ENCODE measurements around the gene APOBEC3A.
A peak's percentile ranks its signal among the peaks of the same experiment; 100 is the strongest.
"Not testable (repeated sequence)": the region's sequence is repeated elsewhere in the genome, so short reads cannot be mapped to it uniquely, and the experiment has no call there.

The APOBEC3A gene

DNA sequence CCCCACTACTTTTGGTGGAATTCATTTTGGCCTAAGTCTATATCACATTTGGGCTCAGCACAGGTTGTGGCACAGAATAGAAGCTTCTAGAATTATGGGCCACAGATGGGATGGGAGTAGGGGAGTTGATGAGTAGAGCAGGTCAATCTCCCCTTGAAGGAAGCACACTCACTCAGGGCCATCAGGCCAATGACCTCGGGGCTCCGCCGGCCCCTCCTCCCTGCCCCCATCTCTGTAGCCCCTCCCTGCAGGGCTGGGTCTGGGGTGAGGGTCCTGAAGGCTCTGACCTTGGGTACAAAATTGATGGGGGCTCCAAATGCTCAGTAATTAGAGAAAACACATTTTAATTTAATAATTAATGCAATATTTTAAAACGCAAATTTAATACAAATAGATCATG is 3.3 kb downstream of the APOBEC3A start:
- DNase-seq, result not testable (repeated sequence)

DNA sequence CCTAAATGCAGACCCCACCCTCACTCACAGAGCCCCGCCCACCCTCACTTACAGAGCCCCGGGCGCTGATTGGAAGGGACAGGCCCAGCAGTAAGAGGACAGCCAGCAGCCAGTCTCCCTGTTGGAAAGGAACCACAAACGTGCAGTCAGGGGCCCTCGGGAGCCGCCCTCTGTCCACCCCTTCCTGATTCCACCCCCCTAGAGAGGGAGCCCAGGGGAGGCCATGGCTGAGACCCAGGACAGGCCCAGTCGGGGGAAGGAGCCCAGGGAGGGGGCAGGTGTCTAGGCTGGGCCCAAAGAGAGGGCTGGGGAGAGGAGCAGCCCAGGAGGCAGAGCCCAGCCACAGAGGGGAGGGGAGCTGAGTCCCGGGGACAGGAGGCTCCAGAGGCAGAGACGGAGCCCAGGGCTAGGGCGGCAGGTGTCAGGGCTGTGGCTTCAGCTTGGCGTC is 5.9 kb downstream of the APOBEC3A start:
- DNase-seq, result peak; percentile 18

DNA sequence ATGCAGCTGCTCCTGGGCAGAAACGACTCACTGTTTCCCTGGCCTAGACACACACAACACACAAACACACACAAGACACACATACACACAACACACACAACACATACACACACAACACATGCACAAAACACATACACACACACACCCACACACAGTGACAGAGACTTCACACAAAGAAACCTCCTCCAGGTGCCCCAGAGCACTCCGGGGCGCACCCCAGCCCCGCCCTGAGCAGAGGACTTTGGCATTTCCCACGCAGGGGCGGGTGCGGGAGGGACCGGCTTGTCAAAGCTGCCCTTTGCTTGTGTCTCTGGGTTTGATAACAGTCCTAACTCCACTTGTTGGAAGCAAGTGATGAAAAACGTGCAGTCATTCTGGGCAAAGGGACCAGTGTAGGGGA is 6.5 kb downstream of the APOBEC3A start:
- no peak for DNase-seq

DNA sequence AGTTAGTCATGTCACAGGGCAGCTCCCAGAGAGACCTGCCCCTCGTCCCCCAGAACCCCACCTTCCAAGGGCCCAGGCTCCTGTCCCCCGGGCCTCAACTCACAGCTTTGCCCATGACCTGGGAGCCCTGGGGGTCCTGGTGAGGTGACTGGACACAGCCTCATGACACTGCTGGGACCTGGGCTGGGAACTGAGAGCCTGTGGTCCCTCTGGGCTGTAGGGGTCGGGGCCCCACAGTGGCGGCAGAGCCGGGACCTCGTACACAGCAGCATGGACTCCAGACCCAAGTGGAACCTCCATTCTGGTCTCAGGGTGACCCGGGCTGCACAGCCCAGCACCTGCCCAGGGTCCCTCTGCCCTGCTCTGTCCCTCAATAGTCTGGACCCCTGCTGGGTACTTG is 6.9 kb downstream of the APOBEC3A start:
- DNase-seq, result no peak

DNA sequence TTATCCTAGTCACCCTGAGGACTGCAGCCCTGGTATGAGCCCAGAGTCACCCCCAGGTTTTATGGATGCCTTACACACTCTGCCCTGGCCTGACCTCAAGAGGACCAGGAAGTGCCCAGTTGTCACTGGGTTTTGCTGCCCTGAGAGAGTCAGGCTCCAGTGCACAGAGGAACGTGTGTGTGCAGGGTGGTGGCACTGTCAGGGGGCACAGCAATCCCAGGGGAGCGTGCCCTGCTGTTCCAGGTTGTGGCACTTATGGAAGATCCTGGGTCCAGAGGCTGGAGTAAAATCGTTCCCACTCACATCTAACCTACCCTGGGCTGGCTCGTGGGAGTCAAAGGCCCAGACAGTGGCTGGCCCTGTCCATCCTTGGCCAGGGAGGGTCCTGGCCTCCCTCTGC is 7.6 kb downstream of the APOBEC3A start:
- DNase-seq, result no peak

DNA sequence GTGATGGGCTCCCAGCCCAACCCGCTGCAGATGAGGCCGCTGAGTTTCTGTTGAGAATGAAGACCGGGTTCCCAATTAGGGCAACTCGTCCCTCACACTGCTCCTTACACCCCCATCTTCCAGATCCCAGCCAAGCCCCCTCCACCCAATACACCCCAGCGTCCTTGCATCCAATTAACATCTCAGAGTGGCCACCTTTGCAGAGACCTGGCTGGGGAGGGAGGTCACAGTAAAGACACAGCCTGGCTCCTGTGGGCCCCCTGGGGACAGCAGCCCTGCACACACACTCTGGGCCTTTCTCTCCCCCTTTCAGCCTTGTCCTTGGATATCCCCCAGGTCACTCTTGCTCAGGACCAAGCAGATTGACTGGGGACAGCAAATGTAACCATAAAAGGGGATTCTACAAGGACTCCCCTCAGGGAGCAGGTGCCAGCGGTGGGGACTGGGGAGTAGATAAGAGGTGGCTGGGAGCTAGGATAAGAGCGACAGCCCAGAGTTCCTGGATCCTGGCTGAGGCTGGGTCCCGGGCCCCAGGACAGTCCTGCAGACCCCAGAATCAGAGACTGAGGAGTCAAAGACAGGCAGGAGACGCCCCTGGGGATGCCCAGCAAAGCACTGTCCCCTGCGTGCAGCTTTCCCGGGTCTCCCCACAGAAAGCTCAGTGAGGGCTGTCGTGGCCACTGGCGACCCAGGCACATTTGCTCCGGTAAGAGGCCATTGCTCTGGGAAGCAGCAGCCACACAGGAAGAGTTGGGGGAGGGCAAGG is 8.4 kb downstream of the APOBEC3A start:
- DNase-seq, result no peak

DNA sequence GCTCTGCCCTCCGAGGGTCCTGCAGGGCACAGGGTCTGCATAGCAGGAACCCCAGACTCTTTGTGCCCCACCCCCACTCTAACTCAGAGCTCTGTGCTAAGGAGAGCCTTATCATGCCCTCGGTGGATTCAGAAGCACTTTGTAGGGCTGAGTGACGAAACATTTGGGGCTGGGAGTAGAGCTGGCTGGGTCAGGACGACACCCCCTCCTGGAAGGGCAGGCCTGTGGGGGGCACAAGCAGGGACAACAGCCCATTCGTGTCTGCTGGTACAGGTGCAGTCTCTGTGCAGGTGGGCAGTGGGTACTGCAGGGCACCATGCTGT is 8.9 kb downstream of the APOBEC3A start:
- DNase-seq, result no peak

DNA sequence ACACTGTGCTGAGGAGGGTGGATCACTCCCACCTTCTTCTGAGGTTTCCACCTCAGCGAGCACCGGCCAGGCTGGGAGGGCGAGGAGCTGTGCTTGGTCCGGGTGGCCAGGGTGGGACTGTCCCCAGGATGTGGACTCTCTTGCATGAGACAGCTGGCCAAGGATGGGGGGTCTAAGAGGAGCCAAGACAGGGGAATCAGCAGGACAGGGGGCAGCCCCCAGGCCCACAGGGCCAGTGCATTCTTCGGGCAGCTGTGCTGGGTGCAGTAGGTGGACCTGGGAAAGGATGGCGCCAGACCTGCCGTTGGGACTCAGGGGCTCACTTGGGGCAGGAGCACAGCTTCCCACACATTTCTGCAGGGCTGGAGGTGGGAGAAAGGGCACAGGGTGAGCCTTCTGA is 9.5 kb downstream of the APOBEC3A start:
- DNase-seq, result no peak

DNA sequence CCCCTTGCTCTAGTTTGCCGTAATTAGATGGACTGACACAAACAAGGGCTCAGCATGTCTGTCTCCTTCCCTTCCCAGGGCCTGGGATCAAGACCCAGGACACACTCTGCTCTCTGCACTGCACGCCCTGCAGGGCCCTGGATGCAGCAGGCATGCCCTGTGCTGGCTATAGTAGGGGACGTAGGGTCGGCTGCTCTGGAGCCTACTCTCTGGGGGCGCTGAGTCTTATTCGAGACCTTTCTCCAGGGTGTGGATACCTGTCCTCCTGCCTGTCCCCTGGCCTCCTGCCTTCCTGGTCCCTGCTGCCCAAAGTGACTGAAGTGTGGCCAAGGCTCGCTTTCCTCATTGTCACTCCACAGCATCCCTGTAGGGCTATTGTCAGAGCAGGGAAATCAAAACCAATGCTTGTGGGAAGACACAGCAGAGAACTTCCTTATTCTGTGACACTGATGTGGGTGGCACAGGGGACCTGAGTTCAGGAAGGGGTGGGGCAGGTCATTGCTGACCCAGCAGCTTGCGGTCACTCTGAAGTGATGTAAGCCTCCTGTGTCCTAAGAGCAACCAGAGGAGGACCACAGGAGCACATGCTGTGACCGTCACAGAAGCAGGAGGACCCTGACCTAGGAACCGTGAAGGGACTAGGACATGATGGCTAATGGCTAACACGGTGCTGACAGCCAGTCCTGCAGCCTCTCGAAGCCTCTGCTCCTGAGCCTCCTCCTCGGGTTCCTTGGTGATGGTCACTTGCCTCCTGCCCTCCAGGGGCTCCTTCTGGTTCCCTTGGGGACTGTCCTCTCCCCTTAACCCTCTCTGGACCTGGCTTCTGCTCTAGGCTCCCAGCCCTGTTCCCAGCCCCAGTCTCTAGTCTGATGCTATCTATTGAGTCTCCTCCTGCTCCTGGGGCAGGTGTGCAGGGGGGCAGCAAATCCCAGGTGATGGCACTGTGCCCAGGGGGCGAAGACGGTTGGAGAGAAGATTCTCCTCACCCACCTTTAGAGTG is 10.3 kb downstream of the APOBEC3A start:
- no peak for DNase-seq

DNA sequence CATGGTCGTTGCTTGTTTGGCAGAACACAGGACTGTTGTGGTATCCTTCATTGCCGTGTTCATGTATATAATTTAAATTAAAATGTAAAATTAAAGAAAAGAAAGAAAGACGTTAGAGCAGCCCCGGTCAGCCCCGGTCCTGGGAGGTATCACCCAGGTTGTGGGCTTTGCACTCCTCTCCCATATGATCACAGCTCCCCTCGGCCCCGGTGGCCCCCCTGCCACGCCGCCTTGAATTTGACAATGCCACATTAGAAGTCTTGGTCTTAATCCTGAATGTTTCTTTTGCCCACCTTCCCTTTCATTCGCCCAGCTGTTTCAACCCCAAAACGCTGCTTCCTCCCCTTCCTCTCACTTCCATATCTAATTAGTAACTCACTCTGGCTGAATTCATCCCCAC is 11.4 kb downstream of the APOBEC3A start:
- no peak for DNase-seq

DNA sequence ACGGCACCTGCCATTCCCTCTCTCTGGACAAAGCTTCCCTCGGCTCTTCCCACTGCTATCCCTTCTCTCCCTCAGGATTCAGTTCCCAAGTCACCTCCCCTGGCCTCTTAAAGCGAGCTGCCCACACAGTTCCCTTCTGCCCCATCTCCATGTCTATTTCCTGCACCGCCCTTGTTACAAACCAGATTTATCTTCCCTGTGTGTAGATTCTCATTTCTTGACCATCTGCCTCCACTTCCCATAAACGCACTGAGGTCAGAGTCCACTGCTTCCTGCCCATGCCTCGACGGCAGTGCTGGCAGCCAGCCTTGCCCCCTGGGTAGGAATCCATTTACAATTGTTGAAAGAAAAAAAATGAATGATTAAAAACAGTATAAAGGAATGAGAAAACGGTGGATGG is 13.1 kb downstream of the APOBEC3A start:
- no peak for DNase-seq

DNA sequence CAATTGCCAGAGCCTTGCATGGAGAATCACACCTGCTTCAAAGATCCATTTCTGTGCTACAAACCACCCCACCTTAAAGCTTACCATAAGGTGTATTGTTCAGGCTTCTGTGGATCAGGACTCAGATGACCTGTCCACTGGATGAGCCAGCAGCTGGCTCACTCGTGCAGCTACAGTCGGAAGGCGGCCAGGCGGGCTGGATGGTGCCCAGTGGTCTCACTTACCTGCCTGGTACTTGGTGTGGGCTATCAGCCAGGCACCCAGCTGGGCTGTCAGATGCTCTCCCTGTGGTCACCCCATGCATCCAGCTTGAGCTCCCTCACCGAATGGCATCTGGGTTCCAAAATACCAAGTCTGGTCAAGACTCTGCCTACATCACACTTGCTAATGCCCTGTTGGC is 13.8 kb downstream of the APOBEC3A start:
- DNase-seq, result no peak

DNA sequence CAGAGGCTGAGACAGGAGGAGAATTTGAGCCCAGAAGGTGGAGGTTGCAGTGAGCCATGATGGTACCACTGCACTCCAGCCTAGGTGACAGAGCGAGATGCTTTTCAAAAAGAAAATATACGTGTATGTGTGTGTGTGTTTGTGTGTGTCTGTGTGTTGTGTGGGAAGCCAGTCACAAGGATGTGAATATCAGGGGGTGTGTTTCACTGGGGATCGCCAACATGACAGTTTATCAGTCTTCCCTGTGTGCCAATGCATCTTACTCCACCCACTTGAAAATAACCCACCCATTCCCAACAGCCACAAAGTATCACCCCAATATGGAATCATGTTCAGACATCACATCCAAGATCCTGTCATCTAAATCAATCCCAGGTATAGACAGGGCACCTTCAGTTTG is 14.4 kb downstream of the APOBEC3A start:
- no peak for DNase-seq

DNA sequence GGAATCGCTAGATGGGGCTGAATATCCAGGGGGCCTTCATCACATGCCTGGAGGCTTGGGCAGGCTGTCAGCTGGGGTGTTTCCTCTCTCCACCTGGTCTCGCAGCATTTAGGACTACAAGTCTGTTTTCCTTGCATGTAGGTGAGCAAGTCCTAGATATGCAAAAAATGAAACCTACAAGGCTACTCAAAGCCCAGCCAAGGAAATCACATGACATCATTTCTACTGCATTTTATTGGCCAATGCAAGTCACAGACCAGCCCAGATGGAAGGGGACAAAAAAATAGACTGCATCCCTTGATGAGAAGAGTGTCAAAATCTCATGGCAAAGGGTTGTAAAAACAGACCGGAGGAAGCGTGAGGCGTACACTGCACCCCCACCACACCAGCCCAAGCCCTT is 15.1 kb downstream of the APOBEC3A start:
- no peak for DNase-seq

DNA sequence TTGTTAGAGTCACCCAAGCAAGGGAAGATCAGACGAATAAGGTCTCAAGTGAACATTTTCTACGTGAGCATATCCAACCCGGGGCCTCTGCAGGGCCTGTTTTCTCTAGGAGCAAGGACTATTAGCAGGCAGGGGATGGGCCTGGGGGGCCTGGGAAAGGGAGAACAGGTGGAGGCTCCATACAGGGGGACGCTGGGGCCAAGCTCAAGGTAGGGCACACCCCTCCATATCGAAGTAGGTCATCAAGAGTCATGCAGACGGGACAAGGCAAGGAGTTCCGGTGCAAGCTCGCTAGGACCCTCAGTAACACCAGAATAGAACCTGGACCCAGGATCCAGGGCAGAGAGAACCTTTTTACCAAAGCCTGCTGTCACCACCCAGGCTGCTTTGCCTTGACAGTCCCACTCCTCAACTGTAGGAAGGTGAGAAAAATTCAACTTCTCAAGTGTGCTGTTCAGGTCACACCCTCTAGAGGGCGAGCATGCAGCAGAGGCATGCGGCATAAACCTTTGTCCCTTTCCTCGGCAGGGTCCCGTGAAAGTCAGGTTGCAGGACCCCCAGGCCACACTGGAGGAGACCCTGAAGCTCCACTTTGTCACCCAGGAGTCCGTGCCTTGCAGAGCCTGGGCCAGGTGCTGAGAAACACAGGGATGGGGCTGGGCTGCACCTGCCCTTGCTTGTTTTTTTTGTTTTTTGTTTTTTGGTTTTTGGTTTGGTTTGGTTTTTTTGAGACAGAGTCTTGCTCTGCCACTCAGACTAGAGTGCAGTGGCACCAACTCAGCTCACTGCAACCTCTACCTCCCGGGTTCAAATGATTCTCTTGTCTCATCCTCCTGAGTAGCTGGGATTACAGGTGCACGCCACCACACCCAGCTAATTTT is 16.1 kb downstream of the APOBEC3A start:
- no peak for DNase-seq

DNA sequence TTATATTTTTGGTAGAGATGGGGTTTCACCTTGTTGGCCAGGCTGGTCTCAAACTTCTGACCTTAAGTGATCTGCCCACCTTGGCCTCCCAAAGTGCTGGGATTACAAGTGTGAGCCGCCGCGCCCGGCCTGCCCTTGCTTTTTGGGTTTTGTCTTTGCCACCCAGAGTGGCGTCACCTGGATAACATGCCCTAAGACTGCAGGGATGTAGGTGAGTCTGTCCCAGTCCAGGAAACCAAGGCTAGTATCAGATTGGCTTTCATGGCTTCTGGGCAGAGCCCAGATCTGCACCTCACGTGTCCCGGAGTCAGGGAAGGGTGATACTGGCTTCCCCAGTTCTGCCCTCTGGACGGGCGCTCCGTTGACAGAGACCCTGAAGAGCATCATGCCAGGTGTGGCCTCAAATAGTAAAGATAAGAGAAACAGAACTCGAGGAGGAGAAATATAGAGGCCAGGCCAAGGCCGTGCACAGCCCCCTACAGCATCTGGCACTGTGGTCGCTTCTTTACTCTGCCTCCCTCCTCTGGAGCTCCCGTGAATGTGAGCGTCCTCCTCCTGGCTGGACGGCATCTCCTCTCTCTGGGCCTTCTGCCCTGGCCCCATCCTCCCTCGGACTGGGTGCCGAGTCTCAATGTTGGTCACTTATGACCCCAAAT is 16.9 kb downstream of the APOBEC3A start:
- DNase-seq, result no peak

DNA sequence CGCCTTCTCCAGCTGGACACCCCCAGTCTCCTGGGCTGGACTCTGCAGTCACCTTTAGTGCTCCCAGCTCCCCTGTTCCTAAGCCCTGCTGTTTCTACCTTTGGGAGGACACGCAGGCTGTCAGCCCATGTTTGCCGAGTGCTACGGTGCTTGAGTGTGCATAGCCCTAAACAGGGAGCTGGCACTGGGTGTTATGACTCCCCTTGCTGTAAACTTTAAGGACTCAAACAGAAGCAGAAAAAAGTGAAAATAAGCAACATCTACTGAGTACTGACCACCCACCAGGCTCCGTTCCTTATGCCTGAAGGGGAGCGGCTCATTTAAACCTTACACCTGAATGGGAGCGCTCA is 17.4 kb downstream of the APOBEC3A start:
- DNase-seq, result no peak

DNA sequence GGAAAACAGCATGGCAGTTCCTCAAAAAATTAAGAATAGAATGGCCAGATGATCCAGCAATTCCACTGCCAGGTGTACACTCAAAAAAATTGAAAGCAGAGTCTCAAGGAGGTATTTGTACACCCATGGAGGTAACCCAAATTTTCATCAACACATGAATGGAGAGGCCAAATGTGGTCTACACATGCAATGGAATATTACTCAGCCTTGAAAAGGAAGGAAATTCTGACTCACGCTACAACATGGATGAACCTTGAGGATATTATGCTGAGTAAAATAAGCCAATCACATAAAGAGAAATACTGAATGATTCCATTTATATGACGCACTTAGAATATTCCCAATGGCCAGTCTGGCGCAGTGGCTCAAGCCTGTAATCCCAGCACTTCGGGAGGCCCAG is 19.9 kb downstream of the APOBEC3A start:
- not testable (repeated sequence) for DNase-seq

DNA sequence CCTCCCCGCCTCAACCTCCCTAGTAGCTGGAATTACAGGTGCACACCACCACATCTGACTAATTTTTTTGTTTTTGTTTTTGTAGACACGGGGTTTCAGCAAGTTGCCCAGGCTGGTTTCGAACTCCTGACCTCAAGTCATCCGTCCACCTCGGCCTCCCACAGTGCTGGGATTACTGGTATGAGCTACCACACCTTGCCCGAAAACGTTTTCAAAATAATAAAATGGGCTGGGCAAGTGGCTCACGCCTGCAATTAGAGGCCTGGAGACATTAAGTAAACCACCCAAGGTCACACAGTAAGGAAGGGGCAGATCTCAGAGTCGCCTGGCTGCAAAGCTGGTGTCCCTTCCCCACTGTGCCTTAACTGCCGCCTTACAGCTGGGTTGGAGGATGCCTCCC is 23.2 kb downstream of the APOBEC3A start:
- DNase-seq, result not testable (repeated sequence)

DNA sequence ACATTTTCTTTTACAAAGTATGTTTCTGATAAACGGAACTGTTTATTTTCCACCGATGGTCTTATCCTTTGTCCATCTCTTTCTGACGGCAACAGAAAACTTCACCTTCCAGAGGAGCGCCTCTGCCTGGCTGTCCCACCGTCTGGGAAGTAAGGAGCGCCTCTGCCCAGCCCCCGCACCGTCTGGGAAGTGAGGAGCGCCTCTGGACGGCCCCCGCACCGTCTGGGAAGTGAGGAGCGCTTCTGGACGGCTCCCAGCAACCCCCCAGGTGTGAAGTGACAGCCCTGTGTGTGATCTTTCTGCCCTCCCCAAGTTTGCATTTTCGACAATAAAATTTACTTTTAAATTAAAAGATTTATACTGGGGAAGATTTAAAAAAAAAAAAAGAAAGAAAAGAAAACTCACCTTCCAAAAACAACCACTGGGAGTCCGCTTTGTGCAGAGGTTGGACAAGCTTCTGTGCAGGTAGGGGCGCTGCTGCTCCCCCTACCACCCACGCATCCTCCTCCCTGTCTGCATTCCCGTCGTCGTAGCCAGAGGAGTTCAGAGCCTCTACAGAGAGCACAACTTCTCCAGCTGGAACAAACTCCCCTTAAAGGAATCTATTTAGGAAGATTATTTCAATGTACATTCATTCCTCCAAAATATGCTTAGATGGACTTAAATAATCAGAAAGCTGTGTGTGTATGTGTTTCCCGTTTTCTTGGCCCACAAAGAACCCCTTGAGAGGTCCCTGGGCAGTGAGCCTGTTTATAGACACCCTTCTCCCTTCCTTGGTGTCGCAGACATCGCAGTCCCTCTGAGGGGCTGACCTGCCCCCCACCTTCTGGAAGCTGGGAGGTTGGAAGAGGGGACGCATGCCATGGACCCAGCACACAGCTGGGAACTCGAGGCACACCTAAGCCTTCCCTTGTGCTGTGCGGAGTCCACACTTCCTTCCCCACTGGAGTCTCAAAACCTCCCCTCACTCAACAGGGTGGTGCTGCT is 23.9 kb downstream of the APOBEC3A start:
- DNase-seq, result peak; percentile 28
